ENCODE results near the gene PRKG1.

DNA sequence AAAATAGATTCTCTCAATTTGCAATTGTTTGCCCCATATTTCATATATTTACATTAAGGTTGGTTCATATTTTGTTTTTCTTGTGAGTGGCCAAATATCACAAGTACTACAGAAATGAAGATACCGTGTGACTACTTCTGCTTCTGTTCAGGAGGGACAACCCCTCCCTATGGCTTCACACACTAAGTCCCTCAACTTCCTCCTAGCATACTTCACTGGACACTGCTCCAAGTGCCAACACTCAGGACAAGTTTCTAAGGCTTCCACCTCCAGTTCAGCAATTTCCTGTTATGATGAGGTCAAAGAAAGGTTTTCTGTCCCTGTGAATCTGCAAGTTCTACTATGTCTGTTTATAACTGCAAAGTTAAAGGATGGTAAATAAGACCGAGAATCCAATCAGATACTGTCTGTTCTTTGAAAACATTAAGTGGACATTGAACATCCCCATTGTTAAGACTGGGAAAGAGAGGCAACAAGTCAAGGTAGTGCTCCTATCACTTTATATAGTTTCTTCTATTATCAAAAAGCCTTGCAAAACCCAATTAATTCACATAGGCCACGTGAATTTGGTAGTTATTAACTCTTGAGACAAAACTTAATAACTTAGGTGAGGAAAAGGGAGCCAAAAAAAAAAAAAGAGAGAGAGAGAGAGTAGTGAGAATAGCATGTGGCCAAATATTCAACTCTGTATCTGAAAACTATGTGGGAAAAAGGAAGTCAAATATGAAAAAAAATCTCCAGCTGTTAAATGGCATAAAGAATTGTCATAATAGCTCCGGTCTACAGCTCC, 1158.5 kb downstream of the PRKG1 start:
- TF ChIP-seq, protein P1, sequence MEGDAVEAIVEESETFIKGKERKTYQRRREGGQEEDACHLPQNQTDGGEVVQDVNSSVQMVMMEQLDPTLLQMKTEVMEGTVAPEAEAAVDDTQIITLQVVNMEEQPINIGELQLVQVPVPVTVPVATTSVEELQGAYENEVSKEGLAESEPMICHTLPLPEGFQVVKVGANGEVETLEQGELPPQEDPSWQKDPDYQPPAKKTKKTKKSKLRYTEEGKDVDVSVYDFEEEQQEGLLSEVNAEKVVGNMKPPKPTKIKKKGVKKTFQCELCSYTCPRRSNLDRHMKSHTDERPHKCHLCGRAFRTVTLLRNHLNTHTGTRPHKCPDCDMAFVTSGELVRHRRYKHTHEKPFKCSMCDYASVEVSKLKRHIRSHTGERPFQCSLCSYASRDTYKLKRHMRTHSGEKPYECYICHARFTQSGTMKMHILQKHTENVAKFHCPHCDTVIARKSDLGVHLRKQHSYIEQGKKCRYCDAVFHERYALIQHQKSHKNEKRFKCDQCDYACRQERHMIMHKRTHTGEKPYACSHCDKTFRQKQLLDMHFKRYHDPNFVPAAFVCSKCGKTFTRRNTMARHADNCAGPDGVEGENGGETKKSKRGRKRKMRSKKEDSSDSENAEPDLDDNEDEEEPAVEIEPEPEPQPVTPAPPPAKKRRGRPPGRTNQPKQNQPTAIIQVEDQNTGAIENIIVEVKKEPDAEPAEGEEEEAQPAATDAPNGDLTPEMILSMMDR (IDR thresholded peaks at IDR 0.05): no peak
- TF ChIP-seq EZH2 (IDR thresholded peaks at IDR 0.05; ENCODE audit: borderline replicate concordance, insufficient read depth, low read depth, low read length, poor library complexity, severe bottlenecking): no peak

Data from B cell (primary cell).